Measurements from ENCODE around the gene NTN1. TPM values are rescaled to one million over a fixed set of nuclear protein-coding genes. Genes with fewer than 3 reads are reported as not detected.

Gene NTN1
- total RNA-seq, 1 donor, result 0.36 TPM

DNA sequence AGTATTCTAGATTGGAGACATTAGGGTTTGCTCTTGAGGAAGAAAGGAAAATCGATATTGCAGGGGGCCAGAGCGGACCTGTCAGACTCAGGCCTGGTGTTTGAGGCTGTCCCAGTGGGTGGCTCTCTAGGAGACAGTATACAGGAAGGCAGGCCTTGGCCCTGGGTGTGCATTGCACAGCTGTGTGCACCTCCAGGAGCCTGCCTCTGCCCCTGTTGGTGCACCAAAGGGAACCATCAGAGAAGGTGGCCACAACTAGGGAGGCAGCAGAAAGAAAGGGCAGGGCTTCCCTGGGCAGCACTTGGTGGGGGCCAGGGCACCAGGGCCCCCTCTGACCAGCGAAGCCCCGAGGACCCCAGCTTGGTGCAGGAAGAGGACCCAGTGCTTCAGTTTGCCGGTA is 188.0 kb downstream of the NTN1 start:
- Histone ChIP-seq H3K4me2 (ENCODE audit: insufficient read depth, low read length) (no peak overlapping the region), H3K9me3 (ENCODE audit: low read depth, low read length) (no peaks in the 10 kb centered on the region), H3K4me3 (ENCODE audit: insufficient read depth, low read length) (no peak overlapping the region), H2AFZ (ENCODE audit: low read length) (no peak overlapping the region), H3K79me2 (ENCODE audit: insufficient read depth, low read length) (no peaks in the 10 kb centered on the region), H3K4me1 (ENCODE audit: insufficient read depth, low read length) (no peaks in the 10 kb centered on the region), H3K36me3 (ENCODE audit: insufficient read depth, low read length) (no peaks in the 10 kb centered on the region), H3K27ac (ENCODE audit: low read depth, low read length) (no peak overlapping the region), H3K27me3 (ENCODE audit: insufficient read depth, low read length) (peaks cover 21% of the 10 kb centered on the region), H4K20me1 (ENCODE audit: insufficient read depth, low read length) (no peaks in the 10 kb centered on the region)
- TF ChIP-seq, protein P1, sequence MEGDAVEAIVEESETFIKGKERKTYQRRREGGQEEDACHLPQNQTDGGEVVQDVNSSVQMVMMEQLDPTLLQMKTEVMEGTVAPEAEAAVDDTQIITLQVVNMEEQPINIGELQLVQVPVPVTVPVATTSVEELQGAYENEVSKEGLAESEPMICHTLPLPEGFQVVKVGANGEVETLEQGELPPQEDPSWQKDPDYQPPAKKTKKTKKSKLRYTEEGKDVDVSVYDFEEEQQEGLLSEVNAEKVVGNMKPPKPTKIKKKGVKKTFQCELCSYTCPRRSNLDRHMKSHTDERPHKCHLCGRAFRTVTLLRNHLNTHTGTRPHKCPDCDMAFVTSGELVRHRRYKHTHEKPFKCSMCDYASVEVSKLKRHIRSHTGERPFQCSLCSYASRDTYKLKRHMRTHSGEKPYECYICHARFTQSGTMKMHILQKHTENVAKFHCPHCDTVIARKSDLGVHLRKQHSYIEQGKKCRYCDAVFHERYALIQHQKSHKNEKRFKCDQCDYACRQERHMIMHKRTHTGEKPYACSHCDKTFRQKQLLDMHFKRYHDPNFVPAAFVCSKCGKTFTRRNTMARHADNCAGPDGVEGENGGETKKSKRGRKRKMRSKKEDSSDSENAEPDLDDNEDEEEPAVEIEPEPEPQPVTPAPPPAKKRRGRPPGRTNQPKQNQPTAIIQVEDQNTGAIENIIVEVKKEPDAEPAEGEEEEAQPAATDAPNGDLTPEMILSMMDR (IDR thresholded peaks at IDR 0.05; ENCODE audit: extremely low read depth, low read depth, low read length), result no peak
- DNase-seq (ENCODE audit: insufficient read length, low spot score, missing footprints), result no peak

DNA sequence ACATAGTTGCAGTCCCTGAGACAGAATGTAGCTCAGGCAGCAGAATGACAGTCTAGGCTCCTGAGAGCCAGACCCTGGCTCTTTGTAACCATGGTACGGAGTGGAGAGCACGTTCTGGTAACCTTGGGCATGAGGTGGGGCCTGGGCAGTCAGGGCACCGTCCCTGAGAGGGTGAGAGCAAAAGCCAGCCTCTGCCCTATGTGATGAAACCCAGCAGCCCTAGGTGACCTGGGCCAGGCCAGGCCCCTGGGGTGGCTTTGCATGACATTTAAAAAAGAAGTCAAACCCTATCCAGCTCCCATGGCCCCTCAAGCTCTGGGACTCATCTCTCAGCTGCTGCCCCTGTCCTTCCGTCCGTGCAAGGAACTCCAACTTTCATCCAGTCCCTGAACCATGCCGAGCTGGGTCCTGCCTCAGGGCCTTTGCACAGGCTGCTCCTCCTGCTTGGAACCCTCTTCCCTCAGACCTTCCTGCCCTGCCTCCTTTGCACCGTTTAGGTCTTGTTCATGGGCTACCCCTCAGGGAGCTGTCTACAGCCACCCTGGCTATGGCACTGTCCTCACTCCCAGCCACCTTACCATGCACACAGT is 188.6 kb downstream of the NTN1 start:
- Histone ChIP-seq H3K27ac (ENCODE audit: low read depth, low read length) (no peak overlapping the region), H4K20me1 (ENCODE audit: insufficient read depth, low read length) (no peaks in the 10 kb centered on the region), H2AFZ (ENCODE audit: low read length) (no peak overlapping the region), H3K27me3 (ENCODE audit: insufficient read depth, low read length) (peaks cover 19% of the 10 kb centered on the region), H3K4me1 (ENCODE audit: insufficient read depth, low read length) (no peaks in the 10 kb centered on the region), H3K36me3 (ENCODE audit: insufficient read depth, low read length) (no peaks in the 10 kb centered on the region), H3K4me3 (ENCODE audit: insufficient read depth, low read length) (no peak overlapping the region), H3K9me3 (ENCODE audit: low read depth, low read length) (no peaks in the 10 kb centered on the region), H3K79me2 (ENCODE audit: insufficient read depth, low read length) (no peaks in the 10 kb centered on the region), H3K4me2 (ENCODE audit: insufficient read depth, low read length) (no peak overlapping the region)
- DNase-seq (ENCODE audit: insufficient read length, low spot score, missing footprints), result peak; percentile 68
- TF ChIP-seq, protein P1 (IDR thresholded peaks at IDR 0.05; ENCODE audit: extremely low read depth, low read depth, low read length), result no peak

DNA sequence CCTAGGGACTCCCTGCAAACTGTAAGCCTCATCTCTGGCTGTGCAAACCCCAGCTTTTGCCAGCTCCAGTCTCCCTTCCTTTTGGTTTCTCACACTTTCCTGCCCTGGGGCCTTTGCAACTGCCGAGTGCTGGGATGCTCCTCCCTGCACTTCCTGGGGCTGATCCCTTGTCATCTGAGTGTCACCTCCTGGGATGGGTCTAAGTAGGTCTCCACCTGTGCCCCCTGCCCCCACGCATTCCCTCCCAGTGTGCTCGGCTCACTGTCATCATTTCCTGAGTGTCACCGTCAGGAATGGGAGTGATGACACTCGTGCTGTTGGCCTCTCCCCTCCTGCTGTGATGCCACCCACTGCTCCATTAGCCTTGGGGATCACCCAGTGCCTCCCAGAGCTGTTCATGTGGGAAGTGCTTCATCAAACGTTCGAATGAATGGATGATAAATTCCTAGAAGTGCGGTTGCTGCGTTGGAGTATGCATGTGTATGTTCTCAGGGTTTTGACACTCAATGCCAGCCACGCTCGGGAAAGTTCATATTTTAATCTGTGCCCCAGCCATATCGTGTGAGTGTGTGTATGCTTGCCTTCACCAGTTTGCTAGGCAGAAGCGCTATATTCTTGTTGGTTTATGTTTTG is 189.9 kb downstream of the NTN1 start:
- Histone ChIP-seq H3K4me3 (ENCODE audit: insufficient read depth, low read length) (no peak overlapping the region), H3K4me1 (ENCODE audit: insufficient read depth, low read length) (no peaks in the 10 kb centered on the region), H3K79me2 (ENCODE audit: insufficient read depth, low read length) (no peaks in the 10 kb centered on the region), H4K20me1 (ENCODE audit: insufficient read depth, low read length) (no peaks in the 10 kb centered on the region), H3K27ac (ENCODE audit: low read depth, low read length) (no peak overlapping the region), H2AFZ (ENCODE audit: low read length) (no peak overlapping the region), H3K9me3 (ENCODE audit: low read depth, low read length) (no peaks in the 10 kb centered on the region), H3K27me3 (ENCODE audit: insufficient read depth, low read length) (peaks cover 10% of the 10 kb centered on the region), H3K36me3 (ENCODE audit: insufficient read depth, low read length) (no peaks in the 10 kb centered on the region), H3K4me2 (ENCODE audit: insufficient read depth, low read length) (no peak overlapping the region)
- TF ChIP-seq, protein P1 (IDR thresholded peaks at IDR 0.05; ENCODE audit: extremely low read depth, low read depth, low read length), result no peak
- no peak for DNase-seq (ENCODE audit: insufficient read length, low spot score, missing footprints)

DNA sequence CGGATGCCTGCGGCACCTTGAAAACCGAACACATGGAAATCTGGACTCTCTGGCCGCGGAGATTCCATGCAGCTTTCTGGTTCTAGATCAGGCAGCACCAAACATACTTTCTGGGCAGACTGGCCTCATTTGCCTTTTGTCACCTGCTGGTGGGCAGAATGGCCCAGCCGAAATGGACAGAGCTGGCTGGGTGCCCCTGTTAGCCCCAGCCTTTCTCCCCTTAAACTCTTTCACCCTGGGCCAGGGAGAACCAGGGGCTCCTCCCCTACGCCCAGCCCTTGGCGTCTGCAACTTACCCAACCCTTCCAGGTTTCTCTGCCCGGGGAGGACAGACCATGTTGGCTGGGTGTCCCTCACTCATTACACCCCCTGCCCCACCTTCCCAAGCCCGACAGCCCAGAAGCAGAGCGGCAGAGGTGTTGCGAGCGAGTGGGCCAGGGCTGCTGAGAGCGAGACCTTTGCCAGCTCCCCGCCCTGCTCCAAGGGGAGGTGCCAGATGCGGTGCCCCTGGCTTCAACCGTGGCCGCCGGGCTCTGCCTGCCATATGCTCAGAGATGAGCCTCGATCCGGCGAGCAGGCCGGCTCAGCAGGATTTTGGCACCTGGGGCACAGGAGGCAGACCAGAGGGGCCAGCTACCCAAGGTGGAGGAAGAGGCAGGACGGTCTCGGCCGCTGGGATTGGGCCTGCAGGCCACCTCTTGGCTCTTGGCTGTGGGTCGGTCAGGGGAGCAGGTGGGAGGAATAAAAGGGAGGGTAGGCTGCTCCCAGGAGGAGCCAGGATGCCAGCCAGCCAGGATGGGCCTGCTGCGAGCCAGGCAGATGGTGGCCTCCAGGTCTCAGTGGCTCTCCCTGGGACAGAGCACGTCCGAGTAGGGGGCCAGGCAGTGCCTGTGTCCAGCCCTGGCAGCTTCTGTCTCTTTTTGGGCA is 191.3 kb downstream of the NTN1 start:
- no peaks in the 10 kb centered on the region for H4K20me1 ChIP-seq (ENCODE audit: insufficient read depth, low read length)
- H3K36me3 ChIP-seq (ENCODE audit: insufficient read depth, low read length), result no peaks in the 10 kb centered on the region
- H3K79me2 ChIP-seq (ENCODE audit: insufficient read depth, low read length), result no peaks in the 10 kb centered on the region
- H3K9me3 ChIP-seq (ENCODE audit: low read depth, low read length), result no peaks in the 10 kb centered on the region
- TF ChIP-seq, protein P1 (IDR thresholded peaks at IDR 0.05; ENCODE audit: extremely low read depth, low read depth, low read length), result no peak
- H3K4me1 ChIP-seq (ENCODE audit: insufficient read depth, low read length), result peaks cover 5% of the 10 kb centered on the region
- no peak overlapping the region for H3K4me2 ChIP-seq (ENCODE audit: insufficient read depth, low read length)
- no peaks in the 10 kb centered on the region for H3K27me3 ChIP-seq (ENCODE audit: insufficient read depth, low read length)
- no peak overlapping the region for H3K27ac ChIP-seq (ENCODE audit: low read depth, low read length)
- H2AFZ ChIP-seq (ENCODE audit: low read length), result no peak overlapping the region
- DNase-seq (ENCODE audit: insufficient read length, low spot score, missing footprints), result peak; percentile 27
- H3K4me3 ChIP-seq (ENCODE audit: insufficient read depth, low read length), result no peak overlapping the region
